ENCODE results near the gene ABCD4.

DNA sequence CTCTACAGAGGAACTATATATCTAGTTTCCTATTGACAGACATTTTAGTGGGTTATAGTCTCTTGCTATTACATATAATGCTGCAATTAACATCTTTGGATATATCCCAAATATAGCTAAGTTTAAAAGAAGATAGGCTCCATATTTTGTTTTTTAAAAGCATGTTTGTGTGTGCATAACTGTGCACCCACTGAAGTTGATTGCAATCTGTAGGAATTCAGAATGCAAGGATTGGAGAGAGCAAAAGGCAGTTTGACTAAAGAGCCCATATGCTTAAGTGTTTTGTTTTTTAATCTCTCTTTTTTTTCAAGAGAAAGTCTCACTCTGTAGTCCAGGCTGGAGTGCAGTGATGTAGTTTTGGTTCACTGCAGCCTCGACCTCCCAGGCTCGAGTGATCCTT lies 9.4 kb upstream of the ABCD4 start:
- TF ChIP-seq EZH2 (IDR thresholded peaks at IDR 0.05; ENCODE audit: insufficient read depth, poor library complexity, severe bottlenecking), result no peak
- TF ChIP-seq EZH2phosphoT487 (IDR thresholded peaks at IDR 0.05; ENCODE audit: insufficient read depth, low read depth), result no peak

All from GM23248 (cell line).